AG09319 (cell line): ENCODE data around the gene ALX4.

Source experiments
- DNase-seq: peaks from one replicate; pipeline ENCODE4 v3.0.0-alpha.2; 2010; ENCODE audit warnings: low read depth; ENCODE audit errors: extremely low read depth
- TF ChIP-seq, protein P1 (sequence below): IDR thresholded peaks from 2 replicates; pipeline ENCODE4 v1.5.1; 2011; ENCODE audit warnings: low read depth, mild to moderate bottlenecking, inconsistent platforms, low read length, moderate library complexity

Gene ALX4

DNA sequence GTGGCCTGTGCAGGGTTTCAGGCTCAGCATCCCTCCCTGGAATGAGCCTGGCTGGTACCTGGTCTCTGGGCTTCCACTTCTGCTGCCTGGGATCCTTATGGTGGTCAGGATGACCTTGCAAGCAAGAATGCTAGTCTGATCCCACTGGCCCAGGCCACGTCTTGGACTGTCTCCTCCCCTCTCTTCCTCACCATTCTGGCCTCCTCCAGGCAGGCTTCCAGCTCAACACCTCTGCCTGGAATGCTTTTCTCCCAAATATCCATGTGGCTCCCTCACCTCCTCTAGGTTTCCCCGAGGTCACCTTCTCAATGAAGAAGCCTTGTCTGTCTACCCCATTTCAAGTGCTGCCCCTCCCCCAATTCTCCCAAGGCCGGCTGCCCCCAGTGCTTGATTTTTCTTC lies 39.4 kb upstream of the ALX4 start:
- TF ChIP-seq, protein P1, sequence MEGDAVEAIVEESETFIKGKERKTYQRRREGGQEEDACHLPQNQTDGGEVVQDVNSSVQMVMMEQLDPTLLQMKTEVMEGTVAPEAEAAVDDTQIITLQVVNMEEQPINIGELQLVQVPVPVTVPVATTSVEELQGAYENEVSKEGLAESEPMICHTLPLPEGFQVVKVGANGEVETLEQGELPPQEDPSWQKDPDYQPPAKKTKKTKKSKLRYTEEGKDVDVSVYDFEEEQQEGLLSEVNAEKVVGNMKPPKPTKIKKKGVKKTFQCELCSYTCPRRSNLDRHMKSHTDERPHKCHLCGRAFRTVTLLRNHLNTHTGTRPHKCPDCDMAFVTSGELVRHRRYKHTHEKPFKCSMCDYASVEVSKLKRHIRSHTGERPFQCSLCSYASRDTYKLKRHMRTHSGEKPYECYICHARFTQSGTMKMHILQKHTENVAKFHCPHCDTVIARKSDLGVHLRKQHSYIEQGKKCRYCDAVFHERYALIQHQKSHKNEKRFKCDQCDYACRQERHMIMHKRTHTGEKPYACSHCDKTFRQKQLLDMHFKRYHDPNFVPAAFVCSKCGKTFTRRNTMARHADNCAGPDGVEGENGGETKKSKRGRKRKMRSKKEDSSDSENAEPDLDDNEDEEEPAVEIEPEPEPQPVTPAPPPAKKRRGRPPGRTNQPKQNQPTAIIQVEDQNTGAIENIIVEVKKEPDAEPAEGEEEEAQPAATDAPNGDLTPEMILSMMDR = no peak
- no peak for DNase-seq

DNA sequence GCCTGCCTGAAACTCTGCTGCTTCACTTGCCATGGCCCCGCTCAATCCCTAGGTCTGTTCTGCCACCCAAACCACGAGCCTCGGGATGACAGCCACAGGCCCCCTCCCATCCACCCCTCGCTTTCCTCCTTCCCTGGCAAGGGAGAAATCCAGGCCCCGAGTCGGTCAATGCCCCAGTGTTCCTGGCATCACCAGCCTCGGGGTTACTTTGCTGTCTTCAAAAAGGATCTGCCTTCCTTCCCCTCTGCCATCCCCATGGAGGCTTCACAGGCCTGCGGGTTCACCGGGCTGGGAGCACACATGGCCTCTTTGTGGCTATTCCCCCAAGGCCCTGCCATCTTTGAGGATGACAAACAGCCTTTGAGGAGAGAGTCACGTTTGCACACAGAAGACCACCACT lies 38.8 kb upstream of the ALX4 start:
- TF ChIP-seq, protein P1 = no peak
- no peak for DNase-seq

DNA sequence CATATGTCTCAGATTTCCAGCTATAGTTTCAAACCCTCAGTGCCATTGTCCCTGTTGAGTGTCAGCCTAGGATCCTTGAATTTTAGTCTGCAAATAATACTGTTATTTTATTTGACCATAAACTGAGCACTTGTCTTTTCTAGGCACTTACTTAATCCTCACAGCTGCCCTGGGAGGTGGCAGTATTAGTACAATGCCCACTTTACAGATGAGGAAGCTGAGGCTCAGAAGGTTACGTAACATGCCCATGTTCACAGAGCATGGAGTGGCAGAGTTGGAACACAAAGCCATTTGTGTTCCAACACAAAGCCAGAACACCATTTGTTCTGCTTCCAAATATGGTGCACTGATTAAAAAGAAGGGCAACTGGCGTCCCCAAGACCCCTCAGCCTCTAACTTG lies 38.2 kb upstream of the ALX4 start:
- DNase-seq = no peak
- TF ChIP-seq, protein P1 = no peak

DNA sequence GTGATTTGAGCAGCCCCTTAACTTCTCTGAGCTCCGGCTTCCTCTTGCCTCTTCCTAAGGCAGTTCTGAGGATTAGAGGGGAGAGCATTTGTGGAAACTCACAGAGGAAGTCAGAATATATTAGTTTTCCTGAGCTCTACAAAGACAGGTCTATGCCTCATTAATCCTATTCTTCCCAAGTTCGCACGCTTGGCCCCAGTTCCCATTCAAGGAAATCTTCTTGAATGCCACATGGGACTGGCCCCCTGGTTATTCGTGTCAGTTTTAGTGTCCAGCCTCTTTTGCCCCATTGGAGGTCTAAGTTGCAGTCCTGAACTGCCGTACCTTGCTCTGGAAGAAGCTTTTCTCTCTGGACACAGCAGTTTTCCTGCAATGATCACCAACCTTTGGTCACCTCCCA lies 37.6 kb upstream of the ALX4 start:
- TF ChIP-seq, protein P1 = no peak

DNA sequence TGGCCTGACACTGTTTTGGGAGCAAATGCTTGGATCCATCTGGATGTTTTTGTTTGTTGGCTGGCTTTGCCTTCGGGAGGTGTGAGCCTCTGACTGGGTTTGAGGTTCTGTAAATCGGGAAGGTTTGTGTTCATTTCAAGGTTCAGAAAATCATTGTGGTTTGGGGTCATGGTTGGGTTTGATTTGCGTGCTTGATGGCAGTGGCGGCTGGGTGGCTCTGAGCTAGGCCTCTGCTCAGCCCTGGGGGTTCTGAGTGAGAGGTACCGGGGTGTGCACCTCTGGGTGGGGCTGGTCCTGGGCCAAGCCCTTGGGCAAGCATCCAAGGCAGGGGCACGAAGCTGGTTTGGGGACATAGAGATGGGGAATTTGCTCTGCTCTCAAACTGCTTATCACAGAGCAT lies 37.0 kb upstream of the ALX4 start:
- TF ChIP-seq, protein P1 = no peak
- DNase-seq = no peak

More for the DNA sequence above, 37.6 kb upstream of the ALX4 start:
- DNase-seq = no peak

DNA sequence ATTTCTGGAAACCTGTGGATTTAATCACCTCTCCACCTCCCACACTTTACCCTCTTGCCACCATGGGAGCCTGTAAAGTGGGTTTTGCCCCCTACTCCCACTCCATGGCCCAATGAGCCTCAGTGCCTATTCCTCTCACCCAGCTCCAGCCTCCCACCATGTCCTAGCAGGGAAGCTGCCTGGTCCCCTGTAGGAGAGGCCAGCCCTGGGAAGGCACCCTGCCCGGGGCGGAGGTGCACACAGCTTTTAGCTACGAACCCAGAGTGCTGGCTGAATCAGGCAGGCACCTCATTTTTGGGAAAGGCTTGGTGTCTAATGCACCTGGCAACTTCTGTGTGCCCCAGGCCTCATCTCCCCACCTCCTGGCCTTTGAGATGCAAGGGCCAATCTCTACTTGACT lies 35.8 kb upstream of the ALX4 start:
- TF ChIP-seq, protein P1 = no peak
- DNase-seq = no peak

DNA sequence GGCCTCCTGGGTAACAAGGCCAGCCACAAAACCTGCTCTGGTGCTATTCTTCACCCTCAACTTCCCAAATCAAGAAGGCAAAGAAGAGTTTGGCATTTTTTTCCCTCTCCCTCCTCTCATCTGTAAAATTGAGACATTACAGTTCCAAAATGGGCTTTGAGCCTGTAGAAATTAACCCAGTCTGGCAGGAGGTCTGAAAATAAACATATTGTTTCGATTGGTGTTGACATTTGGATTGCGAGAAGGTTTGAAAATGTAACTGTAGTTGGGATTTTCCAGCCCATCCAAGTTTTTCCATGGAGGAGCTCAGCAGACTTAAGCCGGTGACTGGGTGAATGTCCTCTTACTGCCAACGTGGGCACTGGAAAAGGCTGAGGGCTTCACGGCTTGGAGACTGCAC lies 35.0 kb upstream of the ALX4 start:
- DNase-seq = no peak

More for the DNA sequence above, 35.0 kb upstream of the ALX4 start:
- TF ChIP-seq, protein P1 = no peak
